ENCODE results near the gene FAM20B. TPM values are rescaled to one million over a fixed set of nuclear protein-coding genes. Genes with fewer than 3 reads are reported as not detected.

Gene FAM20B
- total and polyA plus RNA-seq, 2 of the 13 experiments (the other 11 are each of a cell fraction or from before 2014, with no cell fraction given), result 13.8 to 26.9 TPM

DNA sequence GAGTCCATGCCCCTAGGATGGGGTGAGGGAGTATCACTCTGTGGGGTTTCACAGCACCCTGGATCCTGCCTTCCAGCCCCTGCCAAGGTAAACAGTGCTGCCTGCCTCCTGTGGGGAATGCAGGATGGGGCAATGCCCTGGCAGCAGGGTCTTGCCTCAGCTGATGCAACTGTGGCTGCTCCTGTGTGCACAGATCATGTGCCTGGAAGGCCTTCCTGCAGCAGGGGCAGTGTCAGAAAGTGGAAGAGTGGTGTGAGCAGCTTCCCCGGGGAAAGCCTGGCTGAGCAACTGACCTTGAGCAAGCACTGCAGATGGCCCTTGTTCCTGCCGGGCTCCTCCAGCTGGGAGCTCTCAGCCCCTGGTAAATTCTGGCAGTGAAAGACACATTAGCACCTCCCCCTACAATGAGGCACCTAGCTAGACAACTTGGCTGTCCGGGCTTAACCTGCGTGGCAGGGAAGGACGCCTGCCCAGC is 66.0 kb downstream of the FAM20B start (continued):
- TF ChIP-seq HDAC1 (CRISPR knock-in tag; IDR thresholded peaks at IDR 0.05), result peak; percentile 52; the same call in 1 of the 2 replicates
- TF ChIP-seq ZNF724P (CRISPR knock-in tag; IDR thresholded peaks at IDR 0.05; ENCODE audit: borderline replicate concordance), result no peak
- TF ChIP-seq HNF4A (CRISPR knock-in tag; IDR thresholded peaks at IDR 0.05), result peak; percentile 65
- TF ChIP-seq, protein P1, sequence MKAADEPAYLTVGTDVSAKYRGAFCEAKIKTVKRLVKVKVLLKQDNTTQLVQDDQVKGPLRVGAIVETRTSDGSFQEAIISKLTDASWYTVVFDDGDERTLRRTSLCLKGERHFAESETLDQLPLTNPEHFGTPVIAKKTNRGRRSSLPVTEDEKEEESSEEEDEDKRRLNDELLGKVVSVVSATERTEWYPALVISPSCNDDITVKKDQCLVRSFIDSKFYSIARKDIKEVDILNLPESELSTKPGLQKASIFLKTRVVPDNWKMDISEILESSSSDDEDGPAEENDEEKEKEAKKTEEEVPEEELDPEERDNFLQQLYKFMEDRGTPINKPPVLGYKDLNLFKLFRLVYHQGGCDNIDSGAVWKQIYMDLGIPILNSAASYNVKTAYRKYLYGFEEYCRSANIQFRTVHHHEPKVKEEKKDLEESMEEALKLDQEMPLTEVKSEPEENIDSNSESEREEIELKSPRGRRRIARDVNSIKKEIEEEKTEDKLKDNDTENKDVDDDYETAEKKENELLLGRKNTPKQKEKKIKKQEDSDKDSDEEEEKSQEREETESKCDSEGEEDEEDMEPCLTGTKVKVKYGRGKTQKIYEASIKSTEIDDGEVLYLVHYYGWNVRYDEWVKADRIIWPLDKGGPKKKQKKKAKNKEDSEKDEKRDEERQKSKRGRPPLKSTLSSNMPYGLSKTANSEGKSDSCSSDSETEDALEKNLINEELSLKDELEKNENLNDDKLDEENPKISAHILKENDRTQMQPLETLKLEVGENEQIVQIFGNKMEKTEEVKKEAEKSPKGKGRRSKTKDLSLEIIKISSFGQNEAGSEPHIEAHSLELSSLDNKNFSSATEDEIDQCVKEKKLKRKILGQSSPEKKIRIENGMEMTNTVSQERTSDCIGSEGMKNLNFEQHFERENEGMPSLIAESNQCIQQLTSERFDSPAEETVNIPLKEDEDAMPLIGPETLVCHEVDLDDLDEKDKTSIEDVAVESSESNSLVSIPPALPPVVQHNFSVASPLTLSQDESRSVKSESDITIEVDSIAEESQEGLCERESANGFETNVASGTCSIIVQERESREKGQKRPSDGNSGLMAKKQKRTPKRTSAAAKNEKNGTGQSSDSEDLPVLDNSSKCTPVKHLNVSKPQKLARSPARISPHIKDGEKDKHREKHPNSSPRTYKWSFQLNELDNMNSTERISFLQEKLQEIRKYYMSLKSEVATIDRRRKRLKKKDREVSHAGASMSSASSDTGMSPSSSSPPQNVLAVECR (CRISPR knock-in tag; IDR thresholded peaks at IDR 0.05; ENCODE audit: borderline replicate concordance), result peak; percentile 81; the same call in 1 of the 2 replicates
- TF ChIP-seq, protein P2, sequence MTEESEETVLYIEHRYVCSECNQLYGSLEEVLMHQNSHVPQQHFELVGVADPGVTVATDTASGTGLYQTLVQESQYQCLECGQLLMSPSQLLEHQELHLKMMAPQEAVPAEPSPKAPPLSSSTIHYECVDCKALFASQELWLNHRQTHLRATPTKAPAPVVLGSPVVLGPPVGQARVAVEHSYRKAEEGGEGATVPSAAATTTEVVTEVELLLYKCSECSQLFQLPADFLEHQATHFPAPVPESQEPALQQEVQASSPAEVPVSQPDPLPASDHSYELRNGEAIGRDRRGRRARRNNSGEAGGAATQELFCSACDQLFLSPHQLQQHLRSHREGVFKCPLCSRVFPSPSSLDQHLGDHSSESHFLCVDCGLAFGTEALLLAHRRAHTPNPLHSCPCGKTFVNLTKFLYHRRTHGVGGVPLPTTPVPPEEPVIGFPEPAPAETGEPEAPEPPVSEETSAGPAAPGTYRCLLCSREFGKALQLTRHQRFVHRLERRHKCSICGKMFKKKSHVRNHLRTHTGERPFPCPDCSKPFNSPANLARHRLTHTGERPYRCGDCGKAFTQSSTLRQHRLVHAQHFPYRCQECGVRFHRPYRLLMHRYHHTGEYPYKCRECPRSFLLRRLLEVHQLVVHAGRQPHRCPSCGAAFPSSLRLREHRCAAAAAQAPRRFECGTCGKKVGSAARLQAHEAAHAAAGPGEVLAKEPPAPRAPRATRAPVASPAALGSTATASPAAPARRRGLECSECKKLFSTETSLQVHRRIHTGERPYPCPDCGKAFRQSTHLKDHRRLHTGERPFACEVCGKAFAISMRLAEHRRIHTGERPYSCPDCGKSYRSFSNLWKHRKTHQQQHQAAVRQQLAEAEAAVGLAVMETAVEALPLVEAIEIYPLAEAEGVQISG (CRISPR knock-in tag; IDR thresholded peaks at IDR 0.05), result peak; percentile 61
- peak; percentile 86 for TF ChIP-seq FOXA3 (CRISPR knock-in tag; IDR thresholded peaks at IDR 0.05)
- no peak for TF ChIP-seq ZNF672 (CRISPR knock-in tag; IDR thresholded peaks at IDR 0.05)
- peak; percentile 50; the same call in 1 of the 2 replicates for TF ChIP-seq BORCS8-MEF2B (CRISPR knock-in tag; IDR thresholded peaks at IDR 0.05)
- no peak for TF ChIP-seq ZSCAN12 (CRISPR knock-in tag; IDR thresholded peaks at IDR 0.05)
- TF ChIP-seq, protein P3, sequence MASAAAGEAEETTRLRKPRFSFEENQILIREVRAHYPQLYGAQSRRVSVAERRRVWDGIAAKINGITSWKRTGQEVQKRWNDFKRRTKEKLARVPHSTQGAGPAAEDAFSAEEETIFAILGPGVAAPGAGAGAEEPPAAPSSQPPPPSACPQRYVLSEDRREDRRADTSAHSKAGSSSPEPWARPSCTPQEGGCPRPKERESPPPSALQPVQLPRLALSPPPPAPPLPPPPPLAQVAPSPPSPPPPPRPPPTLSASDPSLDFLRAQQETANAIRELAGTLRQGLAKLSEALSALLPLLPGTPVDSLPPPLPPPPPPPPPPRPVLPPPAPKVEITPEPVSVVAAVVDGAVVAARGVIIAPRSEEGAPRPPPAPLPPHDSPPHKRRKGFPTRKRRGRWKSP (CRISPR knock-in tag; IDR thresholded peaks at IDR 0.05), result peak; percentile 50; the same call in 1 of the 2 replicates
- no peak for TF ChIP-seq ATRX (CRISPR knock-in tag; IDR thresholded peaks at IDR 0.05; ENCODE audit: borderline replicate concordance)
- TF ChIP-seq ZSCAN31 (CRISPR knock-in tag; IDR thresholded peaks at IDR 0.05; ENCODE audit: low read depth), result no peak
- no peak for TF ChIP-seq ZNF496 (CRISPR knock-in tag; IDR thresholded peaks at IDR 0.05; ENCODE audit: insufficient replicate concordance)
- TF ChIP-seq, protein P4, sequence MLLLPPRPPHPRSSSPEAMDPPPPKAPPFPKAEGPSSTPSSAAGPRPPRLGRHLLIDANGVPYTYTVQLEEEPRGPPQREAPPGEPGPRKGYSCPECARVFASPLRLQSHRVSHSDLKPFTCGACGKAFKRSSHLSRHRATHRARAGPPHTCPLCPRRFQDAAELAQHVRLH (CRISPR knock-in tag; IDR thresholded peaks at IDR 0.05; ENCODE audit: borderline replicate concordance, low read depth), result no peak
- TF ChIP-seq TARDBP (CRISPR knock-in tag; IDR thresholded peaks at IDR 0.05), result peak; percentile 81; the same call in 1 of the 2 replicates
- TF ChIP-seq KMT2B (CRISPR knock-in tag; IDR thresholded peaks at IDR 0.05), result no peak
- TF ChIP-seq, protein P5, sequence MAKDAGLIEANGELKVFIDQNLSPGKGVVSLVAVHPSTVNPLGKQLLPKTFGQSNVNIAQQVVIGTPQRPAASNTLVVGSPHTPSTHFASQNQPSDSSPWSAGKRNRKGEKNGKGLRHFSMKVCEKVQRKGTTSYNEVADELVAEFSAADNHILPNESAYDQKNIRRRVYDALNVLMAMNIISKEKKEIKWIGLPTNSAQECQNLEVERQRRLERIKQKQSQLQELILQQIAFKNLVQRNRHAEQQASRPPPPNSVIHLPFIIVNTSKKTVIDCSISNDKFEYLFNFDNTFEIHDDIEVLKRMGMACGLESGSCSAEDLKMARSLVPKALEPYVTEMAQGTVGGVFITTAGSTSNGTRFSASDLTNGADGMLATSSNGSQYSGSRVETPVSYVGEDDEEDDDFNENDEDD (CRISPR knock-in tag; IDR thresholded peaks at IDR 0.05; ENCODE audit: borderline replicate concordance), result no peak
- TF ChIP-seq NCOR1 (IDR thresholded peaks at IDR 0.05; ENCODE audit: borderline replicate concordance, low read length), result no peak
- no peak for TF ChIP-seq ASH2L (IDR thresholded peaks at IDR 0.05; ENCODE audit: insufficient read length, low read depth, low read length)
